CD4-positive, alpha-beta T cell treated with Interleukin-21 for 1 hour (primary cell): ENCODE data around the gene MYBL2.
A peak's percentile ranks its signal among the peaks of the same experiment; 100 is the strongest.

Source experiments
- DNase-seq: peaks from one replicate; pipeline ENCODE4 v3.0.0-alpha.2; 2020

Gene MYBL2

DNA sequence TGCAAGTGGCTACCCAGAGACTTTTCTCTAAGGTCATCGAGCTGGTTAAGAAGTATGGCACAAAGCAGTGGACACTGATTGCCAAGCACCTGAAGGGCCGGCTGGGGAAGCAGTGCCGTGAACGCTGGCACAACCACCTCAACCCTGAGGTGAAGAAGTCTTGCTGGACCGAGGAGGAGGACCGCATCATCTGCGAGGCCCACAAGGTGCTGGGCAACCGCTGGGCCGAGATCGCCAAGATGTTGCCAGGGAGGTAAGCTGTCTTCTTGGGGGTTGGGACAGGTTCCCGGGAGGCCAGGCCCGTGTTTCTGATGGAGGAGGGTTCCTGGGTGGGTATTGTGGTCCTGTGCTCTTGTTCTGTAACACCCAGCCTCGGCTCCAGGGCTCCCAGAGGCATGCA, 19.9 kb downstream of the MYBL2 start:
- DNase-seq: no peak

- no peak for DNase-seq
Measured at GRCh38 chr20:43689165-43689564, 22.3 kb downstream of the MYBL2 start.

DNA sequence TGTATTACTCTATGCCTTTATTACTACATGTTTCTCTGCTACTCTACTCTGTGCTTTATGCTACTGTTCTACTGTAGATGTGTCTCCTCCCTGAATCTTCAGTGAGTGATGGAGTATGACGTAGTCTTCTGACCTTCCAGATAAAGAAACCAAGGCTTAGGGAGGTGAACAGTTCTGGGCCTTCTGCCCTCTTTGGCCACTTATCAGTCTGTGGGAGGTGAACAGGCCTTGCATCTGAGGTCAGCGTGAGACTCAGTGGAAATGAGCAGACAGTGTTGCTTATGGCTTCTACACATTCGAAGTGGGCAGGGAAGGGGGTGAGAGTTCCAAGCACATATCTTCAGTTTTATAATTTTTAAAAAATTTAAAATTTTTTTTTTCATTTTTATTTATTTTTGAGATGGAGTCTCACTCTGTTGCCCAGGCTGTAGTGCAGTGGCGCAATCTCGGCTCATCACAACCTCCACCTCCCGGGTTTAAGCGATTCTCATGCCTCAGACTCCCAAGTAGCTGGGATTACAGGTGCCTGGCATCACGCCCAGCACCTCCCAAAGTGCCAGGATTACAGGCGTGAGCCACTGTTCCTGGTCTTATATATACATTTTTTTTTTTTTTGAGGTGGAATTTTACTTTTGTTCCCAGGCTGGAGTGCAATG, 24.2 kb downstream of the MYBL2 start:
- no peak for DNase-seq

GRCh38 chr20:43691928-43692524, 25.1 kb downstream of the MYBL2 start:
- DNase-seq: peak; percentile 52

GRCh38 chr20:43694763-43695162, 27.8 kb downstream of the MYBL2 start:
- no peak for DNase-seq

- no peak for DNase-seq
Measured at GRCh38 chr20:43695571-43695970, 28.7 kb downstream of the MYBL2 start.

- no peak for DNase-seq
Measured at GRCh38 chr20:43699941-43700565, 33.1 kb downstream of the MYBL2 start.

GRCh38 chr20:43700627-43701026, 33.7 kb downstream of the MYBL2 start:
- DNase-seq: no peak

DNA sequence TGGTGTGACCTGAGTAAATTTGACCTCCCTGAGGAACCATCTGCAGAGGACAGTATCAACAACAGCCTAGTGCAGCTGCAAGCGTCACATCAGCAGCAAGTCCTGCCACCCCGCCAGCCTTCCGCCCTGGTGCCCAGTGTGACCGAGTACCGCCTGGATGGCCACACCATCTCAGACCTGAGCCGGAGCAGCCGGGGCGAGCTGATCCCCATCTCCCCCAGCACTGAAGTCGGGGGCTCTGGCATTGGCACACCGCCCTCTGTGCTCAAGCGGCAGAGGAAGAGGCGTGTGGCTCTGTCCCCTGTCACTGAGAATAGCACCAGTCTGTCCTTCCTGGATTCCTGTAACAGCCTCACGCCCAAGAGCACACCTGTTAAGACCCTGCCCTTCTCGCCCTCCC, 35.6 kb downstream of the MYBL2 start:
- DNase-seq: no peak

GRCh38 chr20:43710370-43711044, 43.6 kb downstream of the MYBL2 start:
- no peak for DNase-seq

DNA sequence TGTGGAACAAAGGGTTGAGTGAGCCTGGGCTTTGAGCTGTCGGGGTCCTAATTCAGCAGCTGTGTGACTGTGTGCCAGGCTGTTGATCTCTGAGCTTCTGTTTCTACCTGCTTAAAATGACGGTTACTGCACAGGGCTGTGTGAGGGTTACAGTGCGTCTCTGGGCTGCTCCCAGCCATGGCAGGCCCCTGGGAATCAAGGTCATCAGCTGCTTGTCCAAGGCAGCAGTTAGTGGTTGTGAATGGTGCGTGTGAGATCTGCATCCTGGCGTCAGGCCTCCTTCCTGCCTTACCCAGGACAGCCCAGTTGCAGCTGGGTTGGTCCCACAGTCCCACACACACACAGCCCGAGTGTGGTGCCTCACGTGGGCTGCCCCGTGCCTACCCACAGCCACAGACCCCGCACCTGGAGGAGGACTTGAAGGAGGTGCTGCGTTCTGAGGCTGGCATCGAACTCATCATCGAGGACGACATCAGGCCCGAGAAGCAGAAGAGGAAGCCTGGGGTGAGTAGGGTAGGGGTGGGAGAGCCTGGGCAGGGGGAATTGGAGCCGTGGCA, 44.3 kb downstream of the MYBL2 start:
- no peak for DNase-seq

- no peak for DNase-seq
Measured at GRCh38 chr20:43715044-43715443, 48.1 kb downstream of the MYBL2 start.

- no peak for DNase-seq
Measured at GRCh38 chr20:43715511-43715910, 48.6 kb downstream of the MYBL2 start.

- no peak for DNase-seq
Measured at GRCh38 chr20:43716123-43716522, 49.2 kb downstream of the MYBL2 start.

DNA sequence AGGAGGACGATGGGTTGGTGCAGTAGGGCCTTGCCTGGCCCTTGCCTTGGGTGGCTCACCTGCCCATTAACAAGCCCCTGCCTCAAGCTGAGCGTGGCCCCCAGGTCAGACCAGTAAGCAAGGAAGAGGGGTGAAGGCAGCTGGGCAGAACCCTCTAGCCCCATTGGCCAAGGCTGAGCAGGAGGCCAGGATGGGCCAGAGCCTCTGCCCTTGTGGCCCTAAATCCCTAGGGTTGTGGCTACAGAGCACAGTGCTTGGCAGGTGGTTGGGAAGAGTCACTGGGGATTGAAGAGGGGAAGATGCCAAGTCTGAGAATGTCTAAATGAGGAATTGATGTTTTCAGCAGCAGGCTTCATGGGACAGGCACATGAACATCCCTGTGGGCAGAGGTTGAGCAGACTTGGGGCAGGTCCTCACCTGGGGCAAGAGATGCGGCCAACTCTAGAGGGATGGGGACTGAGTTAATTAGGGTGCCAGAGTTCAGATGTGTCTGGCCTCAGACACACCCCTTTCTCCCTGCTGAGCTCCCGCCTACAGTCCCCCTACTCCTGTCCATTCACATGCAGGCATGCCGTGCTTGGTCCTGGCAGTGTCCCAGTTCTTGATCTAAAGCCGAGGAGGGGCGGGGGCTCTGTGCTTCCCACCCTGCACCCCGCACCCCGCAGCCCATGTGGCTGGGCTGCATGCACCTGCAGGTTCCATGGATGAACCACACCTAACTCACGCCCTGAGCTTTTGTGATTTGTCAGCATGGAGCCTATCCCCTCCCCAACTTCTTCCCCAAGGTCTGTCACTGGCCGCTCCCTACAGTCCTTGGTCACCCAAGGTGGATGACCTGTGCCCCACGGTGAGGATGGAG, 50.1 kb downstream of the MYBL2 start:
- no peak for DNase-seq

DNA sequence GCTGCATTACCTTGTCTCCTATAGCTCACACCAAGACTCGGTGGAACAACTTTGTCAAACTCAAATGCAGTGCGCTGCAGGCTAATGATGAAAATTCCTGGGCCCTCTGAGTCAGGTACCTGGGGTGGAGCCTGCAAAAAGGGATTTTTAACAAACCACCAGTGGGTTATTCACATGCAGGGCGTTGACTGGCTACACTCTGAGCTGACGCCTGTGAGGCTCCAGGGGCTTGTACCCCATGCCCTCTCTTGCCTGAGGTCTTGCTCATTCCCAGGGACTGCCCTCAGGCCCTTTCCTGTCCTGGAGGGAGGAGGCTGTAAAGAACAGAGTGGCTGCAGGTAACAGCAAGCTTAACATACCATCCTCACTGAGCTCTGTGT, 50.7 kb downstream of the MYBL2 start:
- no peak for DNase-seq

GRCh38 chr20:43720007-43720406, 53.1 kb downstream of the MYBL2 start:
- DNase-seq: no peak

DNA sequence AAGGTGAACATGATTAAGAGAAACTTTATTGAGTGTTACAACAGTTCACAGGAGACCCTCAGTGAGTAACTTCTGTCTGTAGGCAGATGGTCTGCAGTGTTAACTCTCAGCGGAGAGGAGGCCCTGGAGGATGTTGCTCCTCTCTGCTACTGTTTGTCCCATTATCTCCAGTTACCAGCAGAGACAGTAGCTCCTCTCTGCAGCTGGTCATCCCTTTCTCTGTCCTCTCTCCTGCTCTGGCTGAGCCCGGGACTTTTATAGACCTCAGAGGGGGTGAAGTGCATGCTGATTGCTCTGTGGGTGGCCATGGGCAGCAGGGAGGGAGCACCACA, 54.1 kb downstream of the MYBL2 start:
- no peak for DNase-seq

DNA sequence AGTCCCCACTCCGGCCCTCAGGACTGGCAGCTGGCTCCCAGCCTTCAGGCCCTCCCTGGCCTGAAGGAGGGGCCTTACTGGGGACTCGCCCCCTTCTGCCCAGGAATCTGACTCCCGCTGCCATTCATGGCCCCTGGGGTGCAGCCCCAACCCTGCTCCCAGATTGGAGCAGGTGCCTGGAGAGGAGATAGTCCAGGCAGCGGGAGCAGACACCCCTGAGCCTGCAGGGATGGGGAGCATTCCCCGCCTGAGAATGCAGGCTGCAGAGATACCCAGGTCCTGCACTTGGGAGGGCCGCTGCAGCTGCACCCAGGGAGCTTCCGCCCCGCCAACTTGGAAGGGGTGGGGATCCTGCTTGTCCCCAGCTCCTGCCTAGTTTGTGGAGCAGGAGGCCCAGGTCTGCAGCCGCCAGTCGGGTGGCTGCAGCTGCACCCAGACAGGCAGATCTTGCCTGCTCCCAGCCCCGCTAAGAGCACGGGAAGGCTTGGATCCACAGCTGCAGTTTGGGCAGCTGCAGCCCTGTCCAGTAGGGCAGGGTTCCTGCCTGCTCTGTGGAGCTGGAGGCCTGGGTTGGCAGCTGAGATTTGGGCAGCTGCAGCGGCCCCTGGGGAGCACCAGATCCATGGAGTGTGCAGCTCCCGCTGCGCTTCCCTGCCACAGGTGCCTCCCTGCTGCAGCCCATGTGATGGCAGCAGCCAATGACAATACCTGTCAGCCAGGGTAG, 54.7 kb downstream of the MYBL2 start:
- no peak for DNase-seq

- DNase-seq: peak; percentile 64
Measured at GRCh38 chr20:43722153-43722505, 55.2 kb downstream of the MYBL2 start.

DNA sequence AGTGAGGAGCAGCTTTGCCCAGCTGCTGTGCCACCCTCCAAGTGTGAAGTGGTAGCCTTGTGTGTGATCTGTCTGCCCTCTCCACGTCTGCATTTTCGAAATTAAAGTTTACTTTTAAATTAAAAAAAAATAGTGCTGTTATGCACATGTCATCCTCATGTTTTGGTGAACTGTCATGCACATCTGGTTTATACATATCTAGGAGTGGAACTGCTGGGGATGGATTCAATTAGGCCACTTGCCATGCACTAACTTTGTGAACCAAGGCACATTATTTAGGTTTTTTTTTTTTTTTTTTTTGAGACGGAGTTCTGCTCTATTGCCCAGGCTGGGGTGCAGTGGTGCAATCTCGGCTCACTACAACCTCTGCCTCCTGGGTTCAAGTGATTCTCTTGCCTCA, 56.3 kb downstream of the MYBL2 start:
- no peak for DNase-seq

GRCh38 chr20:43723735-43724134, 56.8 kb downstream of the MYBL2 start:
- no peak for DNase-seq
